GM21447 (cell line): ENCODE measurements around the gene SRBD1.

Experiments used
- ATAC-seq: cut with Tn5 transposase; IDR thresholded peaks from one replicate; pipeline ENCODE4 v1.9.1; 2021; ENCODE audit not compliant: unreplicated experiment

SRBD1 gene, protein sequence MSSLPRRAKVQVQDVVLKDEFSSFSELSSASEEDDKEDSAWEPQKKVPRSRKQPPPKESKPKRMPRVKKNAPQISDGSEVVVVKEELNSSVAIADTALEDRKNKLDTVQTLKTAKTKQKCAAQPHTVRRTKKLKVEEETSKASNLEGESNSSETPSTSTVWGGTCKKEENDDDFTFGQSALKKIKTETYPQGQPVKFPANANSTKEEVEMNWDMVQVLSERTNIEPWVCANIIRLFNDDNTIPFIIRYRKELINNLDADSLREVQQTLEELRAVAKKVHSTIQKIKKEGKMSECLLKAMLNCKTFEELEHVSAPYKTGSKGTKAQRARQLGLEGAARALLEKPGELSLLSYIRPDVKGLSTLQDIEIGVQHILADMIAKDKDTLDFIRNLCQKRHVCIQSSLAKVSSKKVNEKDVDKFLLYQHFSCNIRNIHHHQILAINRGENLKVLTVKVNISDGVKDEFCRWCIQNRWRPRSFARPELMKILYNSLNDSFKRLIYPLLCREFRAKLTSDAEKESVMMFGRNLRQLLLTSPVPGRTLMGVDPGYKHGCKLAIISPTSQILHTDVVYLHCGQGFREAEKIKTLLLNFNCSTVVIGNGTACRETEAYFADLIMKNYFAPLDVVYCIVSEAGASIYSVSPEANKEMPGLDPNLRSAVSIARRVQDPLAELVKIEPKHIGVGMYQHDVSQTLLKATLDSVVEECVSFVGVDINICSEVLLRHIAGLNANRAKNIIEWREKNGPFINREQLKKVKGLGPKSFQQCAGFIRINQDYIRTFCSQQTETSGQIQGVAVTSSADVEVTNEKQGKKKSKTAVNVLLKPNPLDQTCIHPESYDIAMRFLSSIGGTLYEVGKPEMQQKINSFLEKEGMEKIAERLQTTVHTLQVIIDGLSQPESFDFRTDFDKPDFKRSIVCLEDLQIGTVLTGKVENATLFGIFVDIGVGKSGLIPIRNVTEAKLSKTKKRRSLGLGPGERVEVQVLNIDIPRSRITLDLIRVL

GRCh38 chr2:45611020-45611859, at the start of gene SRBD1:
Gene SRBD1 (minus strand): TSS chr2:45611267. CDS start chr2:45605441, 5,826 bp downstream.
- ATAC-seq = peak; percentile 93

DNA sequence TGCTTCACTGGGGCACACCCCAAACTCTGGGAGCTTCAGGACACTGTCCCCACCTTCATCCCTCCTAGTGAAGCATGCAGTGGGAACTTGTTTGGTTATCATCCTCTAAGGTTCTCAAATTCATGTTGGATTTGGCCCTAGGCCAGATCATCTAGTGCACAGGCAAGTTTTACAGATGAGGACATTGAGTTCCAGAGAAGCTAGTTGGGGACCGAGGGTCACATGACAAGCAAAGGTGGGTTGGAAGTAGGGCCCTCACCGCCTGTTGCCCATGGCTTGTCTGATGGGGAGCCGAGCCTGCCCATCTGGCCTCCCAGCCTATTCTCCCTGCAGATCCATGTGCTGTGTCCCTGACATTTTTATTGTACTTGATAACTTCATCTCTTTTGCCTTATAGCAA, 43.2 kb upstream of the SRBD1 start:
- ATAC-seq = no peak

- ATAC-seq = no peak
Observed at GRCh38 chr2:45653122-45653913, 42.3 kb upstream of the SRBD1 start.

- no peak for ATAC-seq
Observed at GRCh38 chr2:45652090-45653031, 41.3 kb upstream of the SRBD1 start.

GRCh38 chr2:45651415-45652089, 40.5 kb upstream of the SRBD1 start, which contains the start of gene PRKCE:
Gene PRKCE (plus strand): TSS chr2:45651675.
- ATAC-seq = peak; percentile 14

DNA sequence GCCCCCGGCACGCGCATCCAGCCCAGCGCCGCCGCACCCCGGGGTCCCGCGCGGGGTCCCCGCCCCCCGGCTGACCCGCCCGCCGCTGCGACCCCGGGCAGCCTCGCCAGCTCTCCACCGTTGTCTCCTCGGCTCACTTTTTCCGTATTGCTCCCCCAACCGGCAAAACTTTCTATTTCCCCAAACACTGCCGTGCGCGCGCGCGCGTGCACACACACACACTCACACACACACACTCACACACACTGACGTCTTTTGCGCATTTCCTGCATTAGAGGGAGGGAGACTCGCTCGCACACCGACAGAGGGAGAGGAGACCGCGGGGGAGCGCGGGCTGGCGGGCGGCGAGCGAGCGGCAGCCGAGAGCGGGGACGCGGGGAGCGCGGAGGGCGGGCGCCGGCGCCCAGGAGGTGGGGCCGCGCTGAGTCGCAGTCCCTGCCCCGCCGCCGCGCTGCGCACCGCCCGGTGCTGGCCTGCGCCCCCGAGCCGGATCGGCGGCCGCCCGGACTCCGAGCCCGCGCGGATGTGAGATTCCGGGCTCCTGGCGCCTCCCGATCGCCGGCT, 39.9 kb upstream of the SRBD1 start:
- ATAC-seq = peak; percentile 51

DNA sequence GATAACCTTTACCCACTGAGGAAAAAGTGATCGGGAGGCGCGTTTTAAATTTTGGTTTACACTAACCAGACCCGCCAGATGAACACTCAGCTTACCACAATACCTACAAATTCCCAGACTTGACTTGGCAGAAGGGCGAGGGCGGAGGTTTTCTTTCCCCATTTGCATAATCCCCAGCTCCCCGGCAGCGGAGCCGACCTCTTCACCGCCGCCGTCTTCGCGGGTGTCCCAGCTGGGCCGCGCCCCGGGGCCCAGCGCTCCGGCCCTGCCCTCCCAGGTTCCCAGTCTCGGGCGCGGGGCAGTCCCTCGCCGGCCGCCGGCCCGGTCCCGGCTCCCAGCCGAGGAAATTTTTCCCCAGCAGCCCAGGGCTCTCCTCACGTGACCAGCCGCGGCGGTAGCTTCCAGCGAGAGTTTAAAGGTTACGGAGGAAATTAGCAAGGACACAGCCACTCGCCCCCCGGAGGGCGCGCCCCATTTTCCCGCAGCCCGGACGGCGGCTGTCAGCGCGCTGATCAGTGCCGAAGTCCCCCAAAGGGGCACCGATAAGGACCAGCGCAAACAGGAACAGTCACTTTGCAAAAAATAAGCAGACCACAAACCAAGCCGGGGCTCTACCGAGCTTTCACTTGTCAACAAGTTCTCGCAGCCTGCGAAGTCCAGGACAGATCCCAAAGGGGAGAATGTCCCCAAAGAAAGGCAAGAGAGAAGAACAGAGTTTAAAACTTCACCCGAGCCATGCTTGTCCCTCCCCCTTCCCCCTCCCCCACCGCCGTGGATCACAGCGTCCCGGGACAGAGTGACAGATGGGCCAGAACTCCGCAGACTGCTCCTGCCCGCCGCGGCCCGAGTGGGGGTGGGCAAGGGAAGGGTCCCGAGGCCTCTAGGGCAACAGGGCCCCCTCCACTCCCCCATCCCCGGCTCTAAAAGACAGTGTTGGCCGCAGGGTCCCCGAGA, 39.1 kb upstream of the SRBD1 start:
- ATAC-seq = peak; percentile 24

DNA sequence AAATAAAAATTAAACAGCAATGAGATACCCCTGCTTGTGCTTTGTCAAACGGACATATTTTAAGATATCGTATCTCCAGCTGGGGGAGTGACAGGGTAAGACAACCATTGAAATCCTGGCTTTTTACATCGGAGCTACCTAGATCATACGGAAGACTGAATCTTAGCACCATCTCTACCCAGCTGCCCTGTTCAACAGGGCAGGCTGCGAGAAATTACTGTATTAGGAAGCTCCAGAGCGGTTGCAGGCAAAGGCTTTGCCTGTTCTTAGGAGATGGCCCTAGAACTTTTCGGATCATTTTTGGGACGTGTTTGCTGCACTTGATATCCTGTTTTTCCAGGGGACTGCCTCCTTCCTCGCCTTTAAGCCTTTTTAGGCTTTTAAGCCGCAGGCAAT, 38.4 kb upstream of the SRBD1 start:
- no peak for ATAC-seq

DNA sequence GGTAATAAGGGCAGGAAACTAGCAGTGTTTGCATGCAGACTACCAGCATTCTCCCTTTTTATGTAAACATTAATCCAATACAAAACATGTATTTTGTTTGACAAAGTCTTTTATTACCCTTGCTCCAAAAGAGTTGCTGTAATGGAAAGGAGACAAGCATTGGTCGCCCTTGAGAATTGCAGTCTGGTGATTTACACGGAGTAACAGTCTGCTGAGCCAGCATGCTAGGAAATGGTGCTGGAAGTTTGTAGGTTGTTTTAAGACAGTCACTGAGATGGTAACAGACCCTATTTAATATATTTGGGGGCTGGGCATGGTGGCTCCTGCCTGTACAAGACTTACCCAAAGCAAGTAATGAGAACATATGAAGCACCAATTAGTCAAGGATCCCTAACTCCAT, 37.6 kb upstream of the SRBD1 start:
- ATAC-seq = no peak

DNA sequence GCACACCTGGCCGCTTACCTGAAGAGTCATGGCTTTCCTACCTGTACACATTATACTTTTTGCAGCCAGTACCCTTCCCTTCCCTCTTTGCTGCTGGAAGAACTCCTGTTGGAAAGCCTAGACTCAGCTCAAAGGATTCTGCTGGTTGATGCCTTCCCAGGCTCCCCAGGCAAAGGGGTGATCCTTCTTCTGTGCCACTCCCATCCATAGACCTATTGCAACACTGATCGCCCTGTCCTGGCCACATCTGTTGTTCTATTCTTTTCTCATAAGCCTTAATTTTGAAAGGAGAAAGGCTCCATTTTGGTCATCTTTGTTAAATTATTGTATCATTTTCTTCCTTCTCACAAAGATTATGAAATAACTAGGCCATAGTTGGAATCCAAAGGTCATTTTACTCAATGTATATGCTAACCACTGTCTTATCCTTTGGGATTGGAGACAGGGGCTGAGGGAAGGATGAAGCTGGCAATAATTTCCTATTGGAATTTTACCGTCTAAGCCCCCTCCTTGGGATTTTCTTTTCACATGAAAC, 37.0 kb upstream of the SRBD1 start:
- no peak for ATAC-seq

GRCh38 chr2:45647356-45647755, 36.3 kb upstream of the SRBD1 start:
- no peak for ATAC-seq

DNA sequence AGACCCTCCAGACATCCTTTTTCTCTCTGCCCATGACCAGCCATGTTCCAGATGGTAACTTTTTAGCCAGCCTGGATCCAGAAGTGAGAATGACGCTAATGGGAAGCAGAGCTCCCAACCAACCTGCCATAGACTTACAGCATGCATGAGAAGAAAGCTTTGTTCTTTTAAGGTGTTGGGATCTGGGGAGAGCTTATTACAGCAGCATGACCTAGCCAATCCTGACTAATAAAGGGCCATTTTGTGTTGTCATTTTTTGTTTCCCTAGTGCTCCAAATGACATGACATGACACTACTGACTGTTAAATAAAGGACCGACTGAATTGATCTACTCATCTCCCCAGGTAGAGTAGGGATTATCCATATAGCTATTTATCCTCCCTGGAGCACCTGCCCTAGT, 35.2 kb upstream of the SRBD1 start:
- no peak for ATAC-seq

- peak; percentile 67 for ATAC-seq
Observed at GRCh38 chr2:45643543-45644542, 32.8 kb upstream of the SRBD1 start.

- no peak for ATAC-seq
Observed at GRCh38 chr2:45643095-45643494, 32.0 kb upstream of the SRBD1 start.

DNA sequence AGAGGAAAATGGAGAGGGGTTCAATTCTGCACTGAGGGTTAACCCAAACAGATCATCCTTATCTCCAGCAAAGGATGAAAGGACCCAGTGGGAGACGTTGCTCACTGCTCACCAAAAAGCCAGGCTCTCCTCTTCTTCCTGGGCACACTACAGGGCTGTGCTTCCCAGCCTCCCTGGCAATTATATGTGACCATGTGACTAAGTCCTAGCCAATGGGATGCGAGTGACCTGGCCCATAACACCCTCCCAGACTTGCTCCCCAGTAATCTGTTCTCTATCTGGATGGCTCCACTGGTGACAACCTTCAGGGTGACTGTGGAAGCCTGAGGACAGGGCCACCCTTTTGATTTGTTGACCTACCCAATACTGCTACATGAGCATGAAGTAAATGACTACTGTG, 29.5 kb upstream of the SRBD1 start:
- ATAC-seq = no peak
